AG10803 (cell line): ENCODE measurements around the gene C2.
A peak's percentile ranks its signal among the peaks of the same experiment; 100 is the strongest.

ENCODE experiments used
- DNase-seq: peaks from one replicate; pipeline ENCODE4 v3.0.0; 2010; ENCODE audit warnings: low read depth
- H3K4me3 ChIP-seq: 2 replicates; pipeline ENCODE4 v1.5.1; 2011; ENCODE audit warnings: mild to moderate bottlenecking, low read length, control low read depth
- TF ChIP-seq, protein P1 (sequence below): conservative IDR thresholded peaks from 2 replicates; pipeline ENCODE4 v1.5.1; 2011; ENCODE audit warnings: mild to moderate bottlenecking, low read length, control low read depth, inconsistent platforms

C2 gene

GRCh38 chr6:31948753-31949413, 21.4 kb downstream of the C2 start:
- no peak overlapping the region for H3K4me3 ChIP-seq
- DNase-seq: no peak
- TF ChIP-seq, protein P1, sequence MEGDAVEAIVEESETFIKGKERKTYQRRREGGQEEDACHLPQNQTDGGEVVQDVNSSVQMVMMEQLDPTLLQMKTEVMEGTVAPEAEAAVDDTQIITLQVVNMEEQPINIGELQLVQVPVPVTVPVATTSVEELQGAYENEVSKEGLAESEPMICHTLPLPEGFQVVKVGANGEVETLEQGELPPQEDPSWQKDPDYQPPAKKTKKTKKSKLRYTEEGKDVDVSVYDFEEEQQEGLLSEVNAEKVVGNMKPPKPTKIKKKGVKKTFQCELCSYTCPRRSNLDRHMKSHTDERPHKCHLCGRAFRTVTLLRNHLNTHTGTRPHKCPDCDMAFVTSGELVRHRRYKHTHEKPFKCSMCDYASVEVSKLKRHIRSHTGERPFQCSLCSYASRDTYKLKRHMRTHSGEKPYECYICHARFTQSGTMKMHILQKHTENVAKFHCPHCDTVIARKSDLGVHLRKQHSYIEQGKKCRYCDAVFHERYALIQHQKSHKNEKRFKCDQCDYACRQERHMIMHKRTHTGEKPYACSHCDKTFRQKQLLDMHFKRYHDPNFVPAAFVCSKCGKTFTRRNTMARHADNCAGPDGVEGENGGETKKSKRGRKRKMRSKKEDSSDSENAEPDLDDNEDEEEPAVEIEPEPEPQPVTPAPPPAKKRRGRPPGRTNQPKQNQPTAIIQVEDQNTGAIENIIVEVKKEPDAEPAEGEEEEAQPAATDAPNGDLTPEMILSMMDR: no peak

GRCh38 chr6:31949926-31950548, 22.5 kb downstream of the C2 start:
- no peak for DNase-seq
- H3K4me3 ChIP-seq: no peak overlapping the region
- TF ChIP-seq, protein P1: no peak

DNA sequence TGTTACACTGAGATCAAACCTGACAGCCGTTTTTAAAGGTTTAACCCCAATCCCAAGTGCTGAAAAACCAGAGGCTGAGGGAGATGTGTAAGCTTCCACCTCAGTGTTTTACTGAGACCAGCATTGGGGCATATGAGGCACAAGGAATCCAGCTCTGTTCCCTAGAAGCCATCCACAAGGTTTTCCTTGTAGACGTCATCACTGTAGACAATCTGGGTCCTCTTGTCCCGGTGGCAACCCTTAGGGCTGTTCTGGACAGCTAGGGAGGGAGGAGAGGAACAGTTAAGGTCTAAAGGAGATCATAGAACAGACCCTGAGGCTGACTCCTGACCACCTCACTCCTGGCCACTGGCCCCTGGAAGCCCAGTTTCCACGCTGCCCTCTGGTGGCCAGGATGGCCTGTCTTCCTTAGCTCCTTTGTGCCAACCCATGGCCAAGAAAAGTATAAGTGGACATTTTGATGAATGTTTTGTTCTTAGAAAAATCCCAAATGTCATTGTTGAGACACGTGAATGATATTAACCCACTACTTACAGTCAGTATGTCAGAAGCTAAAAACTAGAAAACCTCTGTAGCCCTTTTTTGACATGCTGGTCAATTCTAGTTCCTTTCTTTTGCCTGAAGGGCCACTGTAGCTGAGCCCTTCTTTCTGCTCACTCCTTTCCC, 24.8 kb downstream of the C2 start:
- H3K4me3 ChIP-seq: no peak overlapping the region
- TF ChIP-seq, protein P1: peak; percentile 94
- peak; percentile 55 for DNase-seq

DNA sequence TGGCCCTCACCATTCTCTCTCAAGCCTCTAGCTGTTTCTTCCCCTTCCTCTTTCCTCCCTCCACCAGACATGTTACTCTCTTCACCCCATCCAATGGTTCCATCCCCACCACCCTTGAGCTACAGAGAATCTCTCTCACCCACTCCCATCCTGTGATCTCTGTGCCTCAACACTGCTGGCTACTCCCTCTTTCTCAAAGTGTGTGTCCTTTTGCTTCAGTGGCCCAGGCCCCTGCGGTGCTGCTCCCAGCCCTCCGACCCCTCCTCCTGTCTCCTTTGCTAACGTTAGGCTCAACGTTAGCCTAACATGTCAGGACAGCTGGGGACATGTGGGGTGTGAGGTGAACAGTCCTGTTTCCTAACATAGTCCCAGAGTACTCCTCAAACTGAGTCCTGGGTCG, 25.4 kb downstream of the C2 start:
- no peak for DNase-seq
- TF ChIP-seq, protein P1: no peak
- no peak overlapping the region for H3K4me3 ChIP-seq

GRCh38 chr6:31954511-31954910, 27.0 kb downstream of the C2 start:
- TF ChIP-seq, protein P1: no peak
- no peak overlapping the region for H3K4me3 ChIP-seq

DNA sequence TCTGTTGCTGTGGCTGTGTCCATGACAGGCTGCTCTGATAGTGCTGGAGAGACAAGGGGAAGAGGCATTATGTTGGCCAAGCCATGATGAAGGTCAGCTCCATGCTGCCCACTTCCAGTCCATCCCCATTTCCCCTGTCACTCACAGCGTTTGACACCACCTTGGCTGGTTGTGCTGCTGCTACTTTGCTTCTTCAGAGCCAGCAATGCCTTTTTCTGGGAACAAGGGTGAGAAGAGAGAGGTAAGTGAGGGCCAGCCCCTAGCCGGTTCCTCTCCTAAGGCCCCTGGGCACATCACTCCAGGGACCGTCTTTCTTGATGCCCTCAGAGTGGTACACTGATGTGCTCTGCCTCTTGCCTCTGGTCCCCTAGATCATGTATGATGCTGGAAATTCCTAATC, 29.3 kb downstream of the C2 start:
- TF ChIP-seq, protein P1: no peak
- no peak overlapping the region for H3K4me3 ChIP-seq

More at GRCh38 chr6:31954511-31954910, 27.0 kb downstream of the C2 start:
- no peak for DNase-seq

DNA sequence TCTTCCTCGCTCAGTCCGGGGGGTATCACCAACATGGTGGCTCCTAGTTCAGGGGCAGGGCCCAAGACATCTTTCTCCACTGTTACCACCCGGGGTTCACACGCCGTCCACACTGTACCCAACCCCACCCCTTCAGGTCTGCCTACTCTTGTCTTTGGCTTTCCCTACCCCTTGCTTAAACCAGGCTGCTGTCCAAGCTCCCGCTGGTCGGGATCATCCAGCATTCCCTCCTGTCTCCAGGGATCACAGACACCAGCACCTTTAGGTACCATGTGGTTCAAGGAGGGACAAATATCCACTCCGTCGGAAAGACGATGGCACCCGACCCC, 30.9 kb downstream of the C2 start:
- DNase-seq: no peak
- H3K4me3 ChIP-seq: peak overlapping the region; percentile 100
- TF ChIP-seq, protein P1: no peak

More for the DNA sequence above, 29.3 kb downstream of the C2 start:
- DNase-seq: no peak
